ENCODE measurements around the gene KLHL13.
A peak's percentile ranks its signal among the peaks of the same experiment; 100 is the strongest.
"Not testable (repeated sequence)": the region's sequence is repeated elsewhere in the genome, so short reads cannot be mapped to it uniquely, and the experiment has no call there.

The KLHL13 gene

GRCh38 chrX:117992192-117992723 lies 124.4 kb downstream of the KLHL13 start:
- DNase-seq (ENCODE audit: low spot score) = no peak

DNA sequence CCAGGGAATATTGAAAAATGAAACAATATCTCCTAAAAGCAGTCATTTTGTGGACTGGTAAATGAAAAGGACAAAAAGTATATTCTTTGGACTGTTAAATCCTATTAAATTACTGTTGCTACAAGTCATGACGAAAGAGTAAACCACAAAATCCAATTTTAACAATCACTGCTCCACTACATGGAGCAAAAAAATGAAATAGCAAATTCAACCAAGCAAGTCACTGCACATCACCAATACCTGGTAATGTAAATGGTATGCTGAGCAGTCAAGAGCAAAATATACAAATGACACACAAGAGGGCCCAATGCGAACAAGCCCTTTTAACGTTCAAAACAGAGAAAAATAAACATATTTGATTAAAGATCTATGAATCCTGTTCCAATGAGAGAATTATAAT lies 126.2 kb downstream of the KLHL13 start:
- peak; percentile 84 for DNase-seq (ENCODE audit: low spot score)

DNA sequence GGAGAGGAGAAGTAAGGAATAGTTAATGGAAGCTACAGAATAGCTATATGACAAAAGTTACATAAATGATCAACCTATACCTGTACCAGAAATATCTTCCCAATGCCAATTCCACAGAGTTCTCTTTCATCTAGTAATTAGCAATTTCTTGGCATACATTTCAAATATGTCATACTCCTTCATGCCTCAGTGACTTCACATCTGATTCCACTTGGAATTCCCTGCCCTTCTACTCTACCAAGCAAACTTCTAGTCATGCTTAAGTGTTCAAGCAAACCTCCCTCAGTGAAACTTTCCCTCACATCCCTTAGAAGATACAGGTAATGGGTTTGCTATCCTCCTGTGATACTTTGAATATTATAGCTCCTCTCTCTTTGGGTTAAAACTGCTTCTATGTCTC lies 127.1 kb downstream of the KLHL13 start:
- peak; percentile 85 for DNase-seq (ENCODE audit: low spot score)

- no peak for DNase-seq (ENCODE audit: low spot score)
These were observed 129.2 kb downstream of the KLHL13 start for GRCh38 chrX:117987373-117987772.

DNA sequence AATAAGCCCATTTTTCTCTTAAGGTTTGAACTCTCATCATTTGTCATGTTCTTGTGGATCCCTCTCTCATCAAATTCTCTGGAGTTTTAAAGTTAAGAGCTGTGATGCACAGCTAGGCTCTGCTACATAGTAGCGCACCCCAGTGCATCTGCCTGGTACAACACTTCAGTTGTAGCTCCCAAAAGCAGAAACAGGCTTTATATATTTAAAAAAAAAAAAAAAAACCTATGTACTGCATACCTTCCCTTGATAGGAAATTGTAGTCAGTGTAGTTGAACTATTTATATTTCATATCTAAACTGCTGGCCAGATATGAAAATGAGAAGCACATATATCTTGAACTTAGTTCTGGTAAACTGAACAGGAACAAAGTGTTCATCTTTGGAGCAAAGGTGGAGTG lies 131.4 kb downstream of the KLHL13 start:
- DNase-seq (ENCODE audit: low spot score) = peak; percentile 47

GRCh38 chrX:117982694-117983392 lies 133.8 kb downstream of the KLHL13 start:
- no peak for DNase-seq (ENCODE audit: low spot score)

GRCh38 chrX:117978402-117978801 lies 138.2 kb downstream of the KLHL13 start:
- DNase-seq (ENCODE audit: low spot score) = no peak

DNA sequence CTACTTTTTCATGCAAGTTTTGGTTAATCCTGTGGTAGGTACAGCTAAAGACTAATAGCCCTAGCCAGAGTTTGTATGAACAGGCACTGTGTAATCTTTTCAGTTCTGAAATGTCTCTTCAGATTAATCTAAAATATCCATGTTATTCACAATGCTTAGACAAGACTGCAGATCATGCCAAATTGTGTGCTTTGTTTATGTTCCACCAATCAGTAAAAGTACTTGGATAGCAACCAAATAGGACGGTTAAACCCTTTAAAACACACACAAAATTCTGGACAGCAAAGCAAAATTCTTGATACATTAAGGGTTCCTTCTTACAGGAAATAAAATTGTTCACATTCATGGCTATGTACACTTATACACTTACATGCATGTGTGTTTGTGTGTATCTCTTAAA lies 139.1 kb downstream of the KLHL13 start:
- no peak for DNase-seq (ENCODE audit: low spot score)

- peak; percentile 26 for DNase-seq (ENCODE audit: low spot score)
These were observed 143.4 kb downstream of the KLHL13 start for GRCh38 chrX:117973110-117973807.

GRCh38 chrX:117972711-117973109 lies 143.9 kb downstream of the KLHL13 start:
- DNase-seq (ENCODE audit: low spot score) = peak; percentile 77

DNA sequence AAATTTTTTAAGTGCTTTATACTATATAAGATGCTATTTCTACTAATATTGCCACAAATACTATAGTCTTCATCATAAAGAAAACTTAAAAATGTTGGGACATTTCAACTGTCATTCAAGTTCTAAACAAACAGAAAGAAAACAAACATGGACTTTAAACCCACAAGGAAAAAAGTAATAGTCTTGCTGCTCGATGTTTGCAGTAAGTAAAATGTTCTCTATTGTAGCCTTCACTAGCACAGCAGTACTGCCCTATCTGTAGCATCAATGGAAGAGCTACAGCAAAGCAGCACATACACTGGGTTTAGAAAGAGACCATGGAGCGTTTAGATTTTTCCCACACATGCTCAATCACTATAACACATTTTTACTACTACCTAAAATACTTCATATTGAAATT lies 146.8 kb downstream of the KLHL13 start:
- DNase-seq (ENCODE audit: low spot score) = no peak

GRCh38 chrX:117969328-117969727 lies 147.3 kb downstream of the KLHL13 start:
- no peak for DNase-seq (ENCODE audit: low spot score)

- no peak for DNase-seq (ENCODE audit: low spot score)
These were observed 157.6 kb downstream of the KLHL13 start for GRCh38 chrX:117959045-117959444.

- peak; percentile 33 for DNase-seq (ENCODE audit: low spot score)
These were observed 159.5 kb downstream of the KLHL13 start for GRCh38 chrX:117957128-117957527.

- DNase-seq (ENCODE audit: low spot score) = peak; percentile 27
These were observed 177.3 kb downstream of the KLHL13 start for GRCh38 chrX:117939296-117939695.

DNA sequence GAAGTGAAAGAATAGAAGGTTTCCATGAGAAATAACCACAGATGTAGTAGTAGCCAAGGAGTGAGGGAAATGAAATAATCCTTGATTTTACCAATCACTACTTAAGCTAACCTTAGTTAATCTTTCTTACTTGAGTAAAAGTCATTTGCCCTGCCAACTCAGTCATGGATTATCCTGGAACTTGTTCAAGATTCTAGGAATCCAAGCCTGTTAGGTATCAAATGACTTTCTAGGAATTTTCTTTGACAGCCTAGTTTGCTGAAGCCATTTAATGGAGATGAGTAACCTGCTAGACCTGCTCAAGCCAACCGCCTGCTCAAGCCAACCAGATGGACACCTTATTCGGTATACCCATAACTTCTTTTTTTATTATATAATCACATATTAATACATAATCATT lies 180.5 kb downstream of the KLHL13 start:
- peak; percentile 65 for DNase-seq (ENCODE audit: low spot score)

- not testable (repeated sequence) for DNase-seq (ENCODE audit: low spot score)
These were observed 186.5 kb downstream of the KLHL13 start for GRCh38 chrX:117930116-117930515.

DNA sequence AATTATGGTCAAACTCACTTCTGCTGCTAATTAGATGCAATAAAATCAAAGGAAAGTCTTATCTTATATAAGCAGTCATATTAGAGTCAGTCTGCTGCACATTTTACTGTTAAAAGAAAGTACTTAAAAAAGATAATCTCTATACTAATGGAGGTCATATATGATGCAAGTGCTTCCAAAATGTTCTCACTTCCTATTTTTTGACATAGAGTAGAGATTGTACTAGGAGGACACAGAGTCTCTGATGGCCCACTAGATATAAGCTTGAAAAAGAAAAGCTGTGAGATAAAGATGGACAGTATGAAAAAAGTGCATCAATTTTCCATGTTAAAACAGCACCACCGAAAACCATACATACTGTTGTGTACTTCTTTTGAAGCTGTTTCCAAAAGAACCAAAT lies 196.9 kb downstream of the KLHL13 start:
- no peak for DNase-seq (ENCODE audit: low spot score)

GRCh38 chrX:117910216-117910615 lies 206.4 kb downstream of the KLHL13 start:
- DNase-seq (ENCODE audit: low spot score) = peak; percentile 2

GRCh38 chrX:117898226-117898625 lies 218.4 kb downstream of the KLHL13 start:
- no peak for DNase-seq (ENCODE audit: low spot score)

GRCh38 chrX:117895418-117895817 lies 221.2 kb downstream of the KLHL13 start:
- no peak for DNase-seq (ENCODE audit: low spot score)

DNA sequence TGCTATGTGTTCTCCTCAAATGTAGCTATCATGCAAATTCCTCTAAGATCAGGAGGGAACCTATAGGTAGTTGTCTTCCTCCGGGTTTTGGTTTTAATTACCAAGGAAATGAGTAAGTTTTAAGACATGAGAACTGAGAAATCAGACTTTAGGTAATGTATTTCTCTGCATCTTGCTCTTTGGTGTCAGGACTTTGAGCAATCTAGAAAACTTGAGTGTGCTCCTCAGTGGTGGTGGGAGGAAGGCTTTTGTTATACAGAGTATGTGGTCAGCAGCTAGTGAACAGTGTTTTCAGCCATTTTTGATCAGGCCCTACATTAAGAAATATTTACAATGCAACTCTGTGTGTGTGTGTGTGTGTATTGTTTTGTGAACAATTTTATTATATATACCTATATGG lies 224.1 kb downstream of the KLHL13 start:
- DNase-seq (ENCODE audit: low spot score) = no peak

- peak; percentile 36 for DNase-seq (ENCODE audit: low spot score)
These were observed 244.8 kb downstream of the KLHL13 start for GRCh38 chrX:117871796-117872195.

Data from kidney tubule cell (primary cell).